Endothelial cell of umbilical vein (primary cell): ENCODE data around the gene TGM3.

Source experiments
- EZH2 ChIP-seq: IDR thresholded peaks from 2 replicates; pipeline ENCODE4 v1.6.1; 2012; ENCODE audit warnings: borderline replicate concordance, low read depth, mild to moderate bottlenecking, moderate library complexity, low read length, inconsistent platforms; ENCODE audit not compliant: severe bottlenecking
- FOS ChIP-seq: IDR thresholded peaks from 2 replicates; pipeline ENCODE4 v1.6.1; 2011; ENCODE audit warnings: mild to moderate bottlenecking, low read length, moderate library complexity, borderline replicate concordance; ENCODE audit not compliant: insufficient read depth
- JUN ChIP-seq: IDR thresholded peaks from 2 replicates; pipeline ENCODE4 v1.6.1; 2011; ENCODE audit warnings: borderline replicate concordance, low read depth; ENCODE audit not compliant: insufficient read length, insufficient read depth
- POLR2A ChIP-seq: IDR thresholded peaks from 2 replicates; pipeline ENCODE4 v1.6.1; 2012; ENCODE audit warnings: low read depth, mild to moderate bottlenecking, control low read depth, low read length
- POLR2AphosphoS5 ChIP-seq: IDR thresholded peaks from 2 replicates; pipeline ENCODE4 v1.6.1; 2012; ENCODE audit warnings: low read depth, mild to moderate bottlenecking, control low read depth, low read length, moderate library complexity; ENCODE audit not compliant: insufficient read depth
- TF ChIP-seq, protein P1 (sequence below), 2 donors: IDR thresholded peaks; 1 replicate in 1 of 2; 2 replicates in 1 of 2; pipeline ENCODE4 v1.5.1; 2011; ENCODE audit warnings: low read length in 2 of 2, mild to moderate bottlenecking in 2 of 2, moderate library complexity in 2 of 2, control low read depth in 1 of 2, inconsistent platforms in 1 of 2, low read depth in 1 of 2; ENCODE audit not compliant: insufficient read depth in 1 of 2; ENCODE audit errors: extremely low read depth in 1 of 2
- TF ChIP-seq, protein P2 (sequence below): IDR thresholded peaks from 2 replicates; pipeline ENCODE4 v1.6.1; 2011; ENCODE audit not compliant: insufficient read depth, insufficient read length

DNA sequence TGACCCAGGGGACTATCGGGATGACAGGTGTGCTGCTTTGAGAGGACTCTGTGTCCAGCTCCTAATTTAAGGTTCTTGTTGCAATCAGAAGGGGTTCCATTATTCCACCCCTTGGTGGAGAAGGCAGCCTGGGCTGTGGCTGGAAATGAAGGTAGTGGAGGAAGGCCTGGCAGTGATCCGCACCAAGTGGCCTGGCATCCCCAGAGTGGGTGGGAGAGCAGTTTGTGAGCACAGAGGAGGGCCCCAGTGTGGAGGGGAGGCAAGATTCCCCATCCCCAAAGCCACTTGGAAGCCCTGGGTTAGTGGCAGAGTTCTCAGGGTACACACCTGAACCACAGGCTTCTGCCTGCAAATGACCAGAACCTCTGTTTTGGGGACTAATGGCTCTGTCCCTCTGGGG lies 2.3 kb downstream of the TGM3 start:
- TF ChIP-seq, protein P1, sequence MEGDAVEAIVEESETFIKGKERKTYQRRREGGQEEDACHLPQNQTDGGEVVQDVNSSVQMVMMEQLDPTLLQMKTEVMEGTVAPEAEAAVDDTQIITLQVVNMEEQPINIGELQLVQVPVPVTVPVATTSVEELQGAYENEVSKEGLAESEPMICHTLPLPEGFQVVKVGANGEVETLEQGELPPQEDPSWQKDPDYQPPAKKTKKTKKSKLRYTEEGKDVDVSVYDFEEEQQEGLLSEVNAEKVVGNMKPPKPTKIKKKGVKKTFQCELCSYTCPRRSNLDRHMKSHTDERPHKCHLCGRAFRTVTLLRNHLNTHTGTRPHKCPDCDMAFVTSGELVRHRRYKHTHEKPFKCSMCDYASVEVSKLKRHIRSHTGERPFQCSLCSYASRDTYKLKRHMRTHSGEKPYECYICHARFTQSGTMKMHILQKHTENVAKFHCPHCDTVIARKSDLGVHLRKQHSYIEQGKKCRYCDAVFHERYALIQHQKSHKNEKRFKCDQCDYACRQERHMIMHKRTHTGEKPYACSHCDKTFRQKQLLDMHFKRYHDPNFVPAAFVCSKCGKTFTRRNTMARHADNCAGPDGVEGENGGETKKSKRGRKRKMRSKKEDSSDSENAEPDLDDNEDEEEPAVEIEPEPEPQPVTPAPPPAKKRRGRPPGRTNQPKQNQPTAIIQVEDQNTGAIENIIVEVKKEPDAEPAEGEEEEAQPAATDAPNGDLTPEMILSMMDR (IDR thresholded peaks at IDR 0.05; ENCODE audit: extremely low read depth in 1 of 2, insufficient read depth in 1 of 2, low read depth in 1 of 2, low read length in 2 of 2): no peak
- TF ChIP-seq POLR2A (no peak), POLR2AphosphoS5 (no peak), EZH2 (no peak), JUN (no peak), FOS (no peak)
- TF ChIP-seq, protein P2, sequence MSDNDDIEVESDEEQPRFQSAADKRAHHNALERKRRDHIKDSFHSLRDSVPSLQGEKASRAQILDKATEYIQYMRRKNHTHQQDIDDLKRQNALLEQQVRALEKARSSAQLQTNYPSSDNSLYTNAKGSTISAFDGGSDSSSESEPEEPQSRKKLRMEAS: no peak
